Uterus (tissue), 2 donors: Measurements from ENCODE around the gene TMC7.

Source experiments
- CTCF ChIP-seq, 4 experiments: fragments of 200-600 bp in 2 of 4; fragments of 450-650 bp in 2 of 4; sonication (generic) in 2 of 4; IDR thresholded peaks; one replicate each; pipeline ENCODE4 v1.5.1; 2016 to 2019; ENCODE audit warnings: antibody characterized with exemption in 4 of 4, mild to moderate bottlenecking in 2 of 4, moderate library complexity in 1 of 4
- POLR2A ChIP-seq, 2 donors: fragments of 450-650 bp; IDR thresholded peaks; one replicate each; pipeline ENCODE4 v1.6.1; 2016; ENCODE audit warnings: antibody characterized with exemption in 2 of 2, mild to moderate bottlenecking in 1 of 2, moderate library complexity in 1 of 2

- TF ChIP-seq CTCF (IDR thresholded peaks at IDR 0.05), result no peak
- TF ChIP-seq POLR2A (IDR thresholded peaks at IDR 0.05), result no peak
Measured at GRCh38 chr16:19090916-19091315, 107.2 kb downstream of the TMC7 start.
